ENCODE data around the gene DMD. TPM values are rescaled to one million over a fixed set of nuclear protein-coding genes. Genes with fewer than 3 reads are reported as not detected.

Gene DMD
- polyA plus RNA-seq, 3 donors: 0.23 TPM; not detected in 2

- Histone ChIP-seq H3K4me3 (replicated peaks in 1 of 3; ENCODE audit: low read depth in 2 of 3, low read length in 3 of 3) (no peak overlapping the region), H3K79me2 (ENCODE audit: insufficient read depth, low read length) (no peaks in the 10 kb centered on the region), H3K27me3 (ENCODE audit: control insufficient read depth in 2 of 2, insufficient read depth in 2 of 2, low read length in 2 of 2) (no peaks in the 10 kb centered on the region), H3K4me1 (ENCODE audit: control insufficient read depth in 1 of 2, insufficient read depth in 2 of 2, low read length in 2 of 2) (no peaks in the 10 kb centered on the region), H2AFZ (ENCODE audit: insufficient read depth, low read depth, low read length, poor library complexity, severe bottlenecking) (no peak overlapping the region), H3K27ac (ENCODE audit: low read depth in 1 of 2, low read length in 2 of 2) (no peak overlapping the region), H3K36me3 (replicated peaks in 1 of 2; ENCODE audit: control insufficient read depth in 1 of 2, insufficient read depth in 2 of 2, low read length in 2 of 2) (no peaks in the 10 kb centered on the region), H3K9me3 (replicated peaks in 1 of 2; ENCODE audit: control insufficient read depth in 1 of 2, insufficient read depth in 1 of 2, low read length in 2 of 2) (no peaks in the 10 kb centered on the region), H3K4me2 (replicated peaks; ENCODE audit: extremely low read depth, low read length, poor library complexity, severe bottlenecking) (no peak overlapping the region), H4K20me1 (ENCODE audit: insufficient read depth, low read length) (no peaks in the 10 kb centered on the region), H3K9ac (ENCODE audit: insufficient read depth, low read length, poor library complexity, severe bottlenecking) (no peak overlapping the region)
- Mint-ChIP-seq H3K9me3 (no peaks in the 10 kb centered on the region), H3K4me3 (no peak overlapping the region), H3K27me3 (ENCODE audit: low read depth in 3 of 3) (peaks cover 0 to 1% (median 0%) of the 10 kb centered on the region in 3 donors), H3K27ac (no peak overlapping the region), H3K4me1 (no peaks in the 10 kb centered on the region), H3K36me3 (no peaks in the 10 kb centered on the region)
- WGBS (ENCODE audit: insufficient coverage): no CpG with 5 or more reads among the region's 2 CpGs
- intact Hi-C loops (cut with micrococcal nuclease): no loop called here
- no peak for TF ChIP-seq CTCF (IDR thresholded peaks at IDR 0.05)
- DNase-seq: no peak
Measured at GRCh38 chrX:33194289-33194688, 17.1 kb downstream of the DMD start.

- Mint-ChIP-seq H3K9me3 (no peaks in the 10 kb centered on the region), H3K27ac (no peak overlapping the region), H3K36me3 (no peaks in the 10 kb centered on the region), H3K4me1 (no peaks in the 10 kb centered on the region), H3K4me3 (no peak overlapping the region), H3K27me3 (ENCODE audit: low read depth in 3 of 3) (peaks cover 0 to 2% (median 1%) of the 10 kb centered on the region in 3 donors)
- Histone ChIP-seq H2AFZ (ENCODE audit: insufficient read depth, low read depth, low read length, poor library complexity, severe bottlenecking) (no peak overlapping the region), H4K20me1 (ENCODE audit: insufficient read depth, low read length) (no peaks in the 10 kb centered on the region), H3K36me3 (replicated peaks in 1 of 2; ENCODE audit: control insufficient read depth in 1 of 2, insufficient read depth in 2 of 2, low read length in 2 of 2) (no peaks in the 10 kb centered on the region), H3K27ac (ENCODE audit: low read depth in 1 of 2, low read length in 2 of 2) (no peak overlapping the region), H3K27me3 (ENCODE audit: control insufficient read depth in 2 of 2, insufficient read depth in 2 of 2, low read length in 2 of 2) (no peaks in the 10 kb centered on the region), H3K9me3 (replicated peaks in 1 of 2; ENCODE audit: control insufficient read depth in 1 of 2, insufficient read depth in 1 of 2, low read length in 2 of 2) (no peaks in the 10 kb centered on the region), H3K4me2 (replicated peaks; ENCODE audit: extremely low read depth, low read length, poor library complexity, severe bottlenecking) (no peak overlapping the region), H3K4me3 (replicated peaks in 1 of 3; ENCODE audit: low read depth in 2 of 3, low read length in 3 of 3) (no peak overlapping the region), H3K4me1 (ENCODE audit: control insufficient read depth in 1 of 2, insufficient read depth in 2 of 2, low read length in 2 of 2) (no peaks in the 10 kb centered on the region), H3K79me2 (ENCODE audit: insufficient read depth, low read length) (no peaks in the 10 kb centered on the region), H3K9ac (ENCODE audit: insufficient read depth, low read length, poor library complexity, severe bottlenecking) (no peak overlapping the region)
- no CpG with 5 or more reads among the region's 1 CpG for WGBS (ENCODE audit: insufficient coverage)
- intact Hi-C loops (cut with micrococcal nuclease): no loop called here
- no peak for DNase-seq
- no peak for TF ChIP-seq CTCF (IDR thresholded peaks at IDR 0.05)
Measured at GRCh38 chrX:33190016-33190415, 21.3 kb downstream of the DMD start.

Data from CD14-positive monocyte (primary cell).